TTC549 (cell line): ENCODE measurements around the gene ARHGAP30.
A peak's percentile ranks its signal among the peaks of the same experiment; 100 is the strongest.
"Not testable (repeated sequence)": the region's sequence is repeated elsewhere in the genome, so short reads cannot be mapped to it uniquely, and the experiment has no call there.

Experiments
- FAIRE-seq: peaks from 2 replicates; lab custom pipeline; 2012; peaks lifted over from hg19 to GRCh38; lab: Jason Lieb, UNC

Gene ARHGAP30

GRCh38 chr1:161070761-161071160 lies 1.1 kb upstream of the ARHGAP30 start:
- no peak for FAIRE-seq

GRCh38 chr1:161069241-161069640 lies 450 bp downstream of the ARHGAP30 start:
- no peak for FAIRE-seq

GRCh38 chr1:161068306-161069234 lies 1.1 kb downstream of the ARHGAP30 start:
- FAIRE-seq: no peak

- no peak for FAIRE-seq
Observed at GRCh38 chr1:161066694-161067093, 3.0 kb downstream of the ARHGAP30 start.

GRCh38 chr1:161065681-161066080 lies 4.0 kb downstream of the ARHGAP30 start:
- not testable (repeated sequence) for FAIRE-seq

- FAIRE-seq: not testable (repeated sequence)
Observed at GRCh38 chr1:161063936-161064335, 5.8 kb downstream of the ARHGAP30 start.

GRCh38 chr1:161061419-161061818 lies 8.3 kb downstream of the ARHGAP30 start:
- no peak for FAIRE-seq

GRCh38 chr1:161059293-161059692 lies 10.4 kb downstream of the ARHGAP30 start:
- FAIRE-seq: no peak

GRCh38 chr1:161054805-161055204 lies 14.9 kb downstream of the ARHGAP30 start:
- FAIRE-seq: no peak

GRCh38 chr1:161054232-161054631 lies 15.5 kb downstream of the ARHGAP30 start:
- no peak for FAIRE-seq

- FAIRE-seq: no peak
Observed at GRCh38 chr1:161052899-161053298, 16.8 kb downstream of the ARHGAP30 start.

- no peak for FAIRE-seq
Observed at GRCh38 chr1:161051219-161051618, 18.5 kb downstream of the ARHGAP30 start.

- no peak for FAIRE-seq
Observed at GRCh38 chr1:161048949-161049722, 20.6 kb downstream of the ARHGAP30 start.

GRCh38 chr1:161047436-161048420 lies 22.0 kb downstream of the ARHGAP30 start:
- FAIRE-seq: no peak

- FAIRE-seq: no peak
Observed at GRCh38 chr1:161046605-161047228, 23.0 kb downstream of the ARHGAP30 start.

- peak; percentile 93 for FAIRE-seq
Observed at GRCh38 chr1:161045736-161046604, 23.7 kb downstream of the ARHGAP30 start, which contains the start of gene USF1. Gene USF1 (minus strand): TSS chr1:161045977. CDS start chr1:161043275, 2,702 bp downstream.

GRCh38 chr1:161044908-161045735 lies 24.6 kb downstream of the ARHGAP30 start:
- no peak for FAIRE-seq

GRCh38 chr1:161044535-161044907 lies 25.2 kb downstream of the ARHGAP30 start:
- no peak for FAIRE-seq

- FAIRE-seq: no peak
Observed at GRCh38 chr1:161039546-161039945, 30.1 kb downstream of the ARHGAP30 start.

- FAIRE-seq: no peak
Observed at GRCh38 chr1:161039154-161039545, 30.5 kb downstream of the ARHGAP30 start.
